Measurements from ENCODE around the gene LAMTOR5. TPM values are rescaled to one million over a fixed set of nuclear protein-coding genes. Genes with fewer than 3 reads are reported as not detected.
"Not testable (repeated sequence)": the region's sequence is repeated elsewhere in the genome, so short reads cannot be mapped to it uniquely, and the experiment has no call there.

The LAMTOR5 gene
- total and polyA plus RNA-seq, 12 donors = 209 to 506 (median 248) TPM

- H3K4me3 ChIP-seq = no peak overlapping the region
- intact Hi-C loops (cut with DNase I) = loop anchor here in 1 of 10 donors (5.0 kb wide), 1 partner anchor 34 kb away; the partner anchor contains the start of gene PROK1
- H3K27me3 ChIP-seq = no peaks in the 10 kb centered on the region
- no peak for DNase-seq
- H3K36me3 ChIP-seq = no peaks in the 10 kb centered on the region
- H3K4me1 ChIP-seq = peaks cover under 1 to 22% (median 12%) of the 10 kb centered on the region in 9 donors
- ATAC-seq = no peak
- TF ChIP-seq CTCF (IDR thresholded peaks at IDR 0.05) = no peak
- H3K9me3 ChIP-seq = no peaks in the 10 kb centered on the region
- no peak overlapping the region for H3K27ac ChIP-seq
- 92 to 93% methylated on average over 1 of the region's 1 CpG for WGBS, 2 donors
Observed at GRCh38 chr1:110418729-110419128, 11.2 kb upstream of the LAMTOR5 start.

- WGBS, 2 donors = 74 to 77% methylated on average over 1 of the region's 1 CpG
- H3K27me3 ChIP-seq, ATAC-seq, DNase-seq, H3K9me3 ChIP-seq, H3K4me3 ChIP-seq, H3K36me3 ChIP-seq: not testable (repeated sequence)
- peaks cover 9 to 32% (median 19%) of the 10 kb centered on the region in 9 donors for H3K4me1 ChIP-seq
- intact Hi-C loops (cut with DNase I) = loop anchor here in 8 of 10 donors (2.0 to 5.0 kb wide), 4 partner anchors 48 to 206 kb away; no protein-coding TSS in a partner anchor
- H3K27ac ChIP-seq = peak overlapping the region in 1 of 10 donors; percentile 9
Observed at GRCh38 chr1:110413045-110413444, 5.6 kb upstream of the LAMTOR5 start.

- H3K27me3 ChIP-seq = no peaks in the 10 kb centered on the region
- intact Hi-C loops (cut with DNase I) = loop anchor here (1.0 to 5.0 kb wide), 5 partner anchors 48 to 205 kb away; no protein-coding TSS in a partner anchor
- H3K36me3 ChIP-seq = no peaks in the 10 kb centered on the region
- no peaks in the 10 kb centered on the region for H3K9me3 ChIP-seq
- H3K27ac ChIP-seq = no peak overlapping the region
- H3K4me1 ChIP-seq = peaks cover 9 to 32% (median 19%) of the 10 kb centered on the region in 9 donors
- ATAC-seq (peak; percentile 34 to 77 (median 44)), DNase-seq (peak; percentile 58 to 65)
- peak; percentile 62 to 83 (median 78) for TF ChIP-seq CTCF (IDR thresholded peaks at IDR 0.05)
- H3K4me3 ChIP-seq = no peak overlapping the region
- WGBS, 2 donors = 33 to 38% methylated on average over 4 of the region's 4 CpGs
Observed at GRCh38 chr1:110412576-110412975, 5.1 kb upstream of the LAMTOR5 start.

GRCh38 chr1:110411173-110411735 lies 3.8 kb upstream of the LAMTOR5 start:
- H3K27me3 ChIP-seq = no peaks in the 10 kb centered on the region
- H3K27ac ChIP-seq = no peak overlapping the region
- H3K9me3 ChIP-seq = no peaks in the 10 kb centered on the region
- no peaks in the 10 kb centered on the region for H3K36me3 ChIP-seq
- no peak overlapping the region for H3K4me3 ChIP-seq
- 82 to 90% methylated on average over 7 of the region's 7 CpGs for WGBS, 2 donors
- no peak for DNase-seq
- intact Hi-C loops (cut with DNase I) = loop anchor here in 3 of 10 donors (5.0 kb wide), 3 partner anchors 51 to 204 kb away; no protein-coding TSS in a partner anchor
- no peak for TF ChIP-seq CTCF (IDR thresholded peaks at IDR 0.05)
- H3K4me1 ChIP-seq = peaks cover 9 to 38% (median 25%) of the 10 kb centered on the region in 9 donors
- ATAC-seq = no peak

GRCh38 chr1:110409316-110409715 lies 1.8 kb upstream of the LAMTOR5 start:
- no peak for DNase-seq
- no peaks in the 10 kb centered on the region for H3K9me3 ChIP-seq
- H3K36me3 ChIP-seq = peaks cover 0 to 19% (median 13%) of the 10 kb centered on the region in 9 donors
- no peak overlapping the region for H3K27ac ChIP-seq
- no peak overlapping the region for H3K4me3 ChIP-seq
- peaks cover 9 to 40% (median 28%) of the 10 kb centered on the region in 9 donors for H3K4me1 ChIP-seq
- ATAC-seq = no peak
- TF ChIP-seq CTCF (IDR thresholded peaks at IDR 0.05) = no peak
- intact Hi-C loops (cut with DNase I) = loop anchor here in 6 of 10 donors (5.0 to 10.0 kb wide), 5 partner anchors 67 to 372 kb away; partner anchors contain the start of genes RBM15 (in 3 of the 6) and KCNC4 (in 1 of the 6)
- 96 to 97% methylated on average over 6 of the region's 6 CpGs for WGBS, 2 donors
- H3K27me3 ChIP-seq = no peaks in the 10 kb centered on the region
